WI38 (cell line): ENCODE measurements around the gene TNKS2.
A peak's percentile ranks its signal among the peaks of the same experiment; 100 is the strongest.
"Not testable (repeated sequence)": the region's sequence is repeated elsewhere in the genome, so short reads cannot be mapped to it uniquely, and the experiment has no call there.

Experiments
- H3K4me3 ChIP-seq: 2 replicates; pipeline ENCODE4 v1.5.1; 2011; ENCODE audit warnings: low read depth, mild to moderate bottlenecking, control low read depth, low read length
- TF ChIP-seq, protein P1 (sequence below): IDR thresholded peaks from 2 replicates; pipeline ENCODE4 v1.5.1; 2012; ENCODE audit warnings: low read depth, mild to moderate bottlenecking, control low read depth, low read length

Gene TNKS2

GRCh38 chr10:91893051-91893450 is 94.8 kb downstream of the TNKS2 start:
- no peak overlapping the region for H3K4me3 ChIP-seq
- TF ChIP-seq, protein P1, sequence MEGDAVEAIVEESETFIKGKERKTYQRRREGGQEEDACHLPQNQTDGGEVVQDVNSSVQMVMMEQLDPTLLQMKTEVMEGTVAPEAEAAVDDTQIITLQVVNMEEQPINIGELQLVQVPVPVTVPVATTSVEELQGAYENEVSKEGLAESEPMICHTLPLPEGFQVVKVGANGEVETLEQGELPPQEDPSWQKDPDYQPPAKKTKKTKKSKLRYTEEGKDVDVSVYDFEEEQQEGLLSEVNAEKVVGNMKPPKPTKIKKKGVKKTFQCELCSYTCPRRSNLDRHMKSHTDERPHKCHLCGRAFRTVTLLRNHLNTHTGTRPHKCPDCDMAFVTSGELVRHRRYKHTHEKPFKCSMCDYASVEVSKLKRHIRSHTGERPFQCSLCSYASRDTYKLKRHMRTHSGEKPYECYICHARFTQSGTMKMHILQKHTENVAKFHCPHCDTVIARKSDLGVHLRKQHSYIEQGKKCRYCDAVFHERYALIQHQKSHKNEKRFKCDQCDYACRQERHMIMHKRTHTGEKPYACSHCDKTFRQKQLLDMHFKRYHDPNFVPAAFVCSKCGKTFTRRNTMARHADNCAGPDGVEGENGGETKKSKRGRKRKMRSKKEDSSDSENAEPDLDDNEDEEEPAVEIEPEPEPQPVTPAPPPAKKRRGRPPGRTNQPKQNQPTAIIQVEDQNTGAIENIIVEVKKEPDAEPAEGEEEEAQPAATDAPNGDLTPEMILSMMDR: no peak

DNA sequence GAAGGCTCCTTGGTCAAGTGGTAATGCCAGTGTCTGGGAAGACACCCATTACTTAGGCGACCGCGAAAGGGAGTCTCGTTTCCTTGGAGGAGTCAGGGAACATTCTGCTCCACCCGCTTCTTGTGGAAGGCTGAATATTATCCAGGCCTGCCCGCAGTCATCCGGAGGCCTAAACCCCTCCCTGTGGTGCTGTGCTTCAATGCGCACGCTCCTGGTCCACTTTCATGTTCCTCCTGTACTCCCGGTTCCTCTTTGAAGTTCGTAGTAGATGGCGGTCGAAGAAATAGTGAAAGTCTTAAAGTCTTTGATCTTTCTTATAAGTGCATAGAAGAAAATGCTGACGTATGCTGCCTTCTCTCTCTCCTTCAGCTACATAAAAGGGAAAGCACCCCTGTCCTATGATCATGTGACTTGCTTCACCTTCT is 96.0 kb downstream of the TNKS2 start:
- not testable (repeated sequence) for H3K4me3 ChIP-seq

- TF ChIP-seq, protein P1: no peak
- no peak overlapping the region for H3K4me3 ChIP-seq
These were observed 98.1 kb downstream of the TNKS2 start for GRCh38 chr10:91896212-91896756.

DNA sequence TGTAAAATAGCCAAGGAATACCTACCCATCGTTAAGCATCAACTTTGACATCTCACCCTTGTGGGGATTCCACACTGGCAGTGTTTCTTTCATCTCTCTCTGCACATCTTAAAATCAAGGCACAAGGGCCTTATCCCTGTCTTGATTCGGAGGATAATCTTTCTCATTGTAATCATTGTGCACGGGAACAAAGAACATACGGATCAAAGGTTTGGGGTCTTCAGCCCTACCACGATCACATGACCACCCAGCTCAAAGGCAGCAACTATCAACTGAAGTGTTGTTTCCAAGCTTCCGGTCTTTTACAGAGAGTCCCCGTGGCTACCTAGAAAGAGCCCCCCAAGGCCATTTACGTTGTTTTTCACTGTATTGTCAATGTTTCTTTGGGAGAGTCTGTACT is 99.2 kb downstream of the TNKS2 start:
- TF ChIP-seq, protein P1: no peak

GRCh38 chr10:91901784-91902677 is 103.8 kb downstream of the TNKS2 start:
- TF ChIP-seq, protein P1: no peak

More for the DNA sequence above, 99.2 kb downstream of the TNKS2 start:
- no peak overlapping the region for H3K4me3 ChIP-seq

DNA sequence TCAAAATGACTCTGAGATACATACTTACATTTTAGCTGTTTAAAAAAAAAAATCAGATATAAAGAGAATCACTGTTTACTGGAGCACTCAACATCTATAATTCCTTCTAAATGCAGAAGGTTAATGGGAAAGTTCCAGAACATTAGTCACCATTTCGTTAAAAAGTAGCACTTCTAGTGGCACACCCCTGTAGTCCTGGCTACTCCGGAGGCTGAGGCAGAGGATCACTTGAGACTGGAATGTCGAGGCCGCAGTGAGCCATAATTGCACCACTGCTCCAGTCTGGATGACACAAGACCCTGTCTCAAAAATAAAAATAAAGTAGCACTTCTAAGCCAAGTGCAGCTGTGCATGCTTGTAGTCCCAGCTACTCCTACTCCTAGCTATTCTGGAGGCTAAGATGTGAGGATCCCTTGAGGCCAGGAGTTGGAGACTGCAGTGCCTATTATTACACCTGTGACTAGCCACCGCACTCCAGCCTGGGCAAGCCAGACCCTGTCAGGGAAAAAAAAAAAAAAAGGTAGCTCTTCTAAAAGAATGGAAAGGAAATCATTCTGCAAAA is 108.9 kb downstream of the TNKS2 start:
- TF ChIP-seq, protein P1: no peak
- no peak overlapping the region for H3K4me3 ChIP-seq

More at GRCh38 chr10:91901784-91902677, 103.8 kb downstream of the TNKS2 start:
- H3K4me3 ChIP-seq: no peak overlapping the region

DNA sequence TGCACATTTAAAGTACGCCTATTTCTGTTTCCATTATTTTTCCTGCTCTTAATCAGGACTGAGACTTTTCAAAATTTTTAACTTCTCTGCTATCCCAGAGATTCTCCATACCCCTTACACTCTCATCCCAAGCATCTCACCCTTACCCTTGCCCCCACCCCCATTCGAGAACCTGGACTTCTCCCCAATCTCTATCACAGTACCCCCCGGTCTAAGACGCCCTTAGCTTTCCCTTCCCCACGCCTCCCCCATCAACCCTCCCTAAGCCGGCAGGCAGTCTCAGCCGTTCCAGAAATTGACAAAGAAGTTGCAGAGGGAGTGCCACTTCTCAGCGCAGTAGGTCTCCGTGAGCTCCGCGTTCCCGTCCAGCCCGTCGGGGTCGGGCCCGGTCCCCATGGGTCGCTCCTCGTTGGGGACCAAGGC is 109.7 kb downstream of the TNKS2 start:
- peak overlapping the region; percentile 72 for H3K4me3 ChIP-seq
- TF ChIP-seq, protein P1: no peak
